Measurements from ENCODE around the gene DIS3L. TPM values are rescaled to one million over a fixed set of nuclear protein-coding genes. Genes with fewer than 3 reads are reported as not detected.
"Not testable (repeated sequence)": the region's sequence is repeated elsewhere in the genome, so short reads cannot be mapped to it uniquely, and the experiment has no call there.

Gene DIS3L
- total and polyA plus RNA-seq, 2 of the 13 experiments (the other 11 are each of a cell fraction or from before 2014, with no cell fraction given), result 21.0 to 50.5 TPM

DNA sequence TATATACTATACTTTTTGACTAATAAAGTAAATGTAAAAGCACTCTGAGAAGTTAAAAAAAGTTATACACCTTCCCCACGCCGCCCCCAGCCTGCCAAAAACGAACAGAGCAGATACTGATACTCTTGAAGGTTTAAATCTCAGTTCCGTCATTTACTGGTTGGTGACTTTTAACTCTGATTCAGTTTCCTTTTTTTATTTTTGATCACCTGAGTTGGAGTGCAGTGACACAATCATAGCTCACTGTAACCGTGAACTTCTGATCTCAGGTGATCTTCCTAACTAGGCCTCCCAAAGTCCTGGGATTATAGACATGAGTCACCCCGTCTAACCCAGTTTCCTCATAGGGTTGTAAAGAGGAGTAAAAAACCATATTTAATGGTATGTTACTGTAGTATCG is 66.4 kb downstream of the DIS3L start (continued):
- TF ChIP-seq SAP130 (CRISPR knock-in tag; IDR thresholded peaks at IDR 0.05; ENCODE audit: low read depth) (peak; percentile 39; the same call in 1 of the 2 replicates), LCORL (IDR thresholded peaks at IDR 0.05) (no peak), LCORL (CRISPR knock-in tag; IDR thresholded peaks at IDR 0.05) (0 out of 2 replicates have a peak, but pooled peaks have one; percentile 38), PREB (CRISPR knock-in tag; IDR thresholded peaks at IDR 0.05) (no peak)

DNA sequence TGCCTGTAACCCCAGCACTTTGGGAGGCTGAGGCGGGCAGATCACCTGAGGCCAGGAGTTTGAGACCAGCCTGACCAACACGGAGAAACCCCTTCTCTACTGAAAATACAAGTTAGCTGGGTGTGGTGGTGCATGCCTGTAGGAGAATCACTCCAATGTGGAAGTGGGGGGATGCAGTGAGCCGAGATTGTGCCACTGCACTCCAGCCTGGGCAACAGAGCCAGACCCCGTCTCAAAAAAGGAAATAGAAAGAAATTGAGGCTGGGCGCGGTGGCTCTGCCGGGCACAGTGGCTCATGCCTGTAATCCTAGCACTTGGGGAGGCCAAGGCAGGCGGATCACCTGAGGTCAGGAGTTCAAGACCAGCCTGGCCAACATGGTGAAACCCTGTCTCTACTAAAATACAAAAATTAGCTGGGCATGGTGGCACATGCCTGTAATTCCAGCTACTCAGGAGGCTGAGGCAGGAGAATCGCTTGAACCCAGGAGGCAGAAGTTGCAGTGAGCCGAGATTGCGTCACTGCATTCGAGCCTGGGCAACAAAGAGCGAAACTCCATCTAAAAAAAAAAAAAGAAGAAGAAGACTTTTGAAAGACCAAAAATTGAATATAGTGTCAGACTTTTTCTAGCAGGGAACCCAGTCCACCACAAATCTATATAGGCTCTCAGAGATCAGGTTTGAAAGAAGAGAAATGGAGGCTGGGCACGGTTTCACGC is 68.5 kb downstream of the DIS3L start:
- in situ Hi-C loops (cut with HindIII; ENCODE audit: extremely low pct_ligation_motif_present, low pct_unique_long_range_greater_than_20kb); BruUV-seq (replicated peaks); H3K4me2 ChIP-seq (ENCODE audit: low read depth, low read length); H2AFZ ChIP-seq (ENCODE audit: low read length); H3K36me3 ChIP-seq (replicated peaks in 1 of 2; ENCODE audit: control insufficient read depth in 1 of 2, insufficient read depth in 2 of 2, low read length in 2 of 2); H4K20me1 ChIP-seq (ENCODE audit: insufficient read depth, low read length); ATAC-seq; POLR2A ChIA-PET; CTCF ChIA-PET (ENCODE audit: low intra/inter-chr PET ratio, low total read pairs); H3K27ac ChIP-seq (ENCODE audit: extremely low read length, insufficient read depth, low read length); H3K9ac ChIP-seq (ENCODE audit: insufficient read depth, low read depth, low read length); H3K79me2 ChIP-seq (ENCODE audit: insufficient read depth, low read length); H3K9me3 ChIP-seq (ENCODE audit: low read length); FAIRE-seq; H3K27me3 ChIP-seq (ENCODE audit: control insufficient read depth in 1 of 2, insufficient read depth in 2 of 2, low read length in 2 of 2); DNase-seq (ENCODE audit: low spot score); H3K4me3 ChIP-seq (replicated peaks in 1 of 3; ENCODE audit: insufficient read depth in 1 of 3, low read depth in 2 of 3, low read length in 3 of 3); intact Hi-C loops (cut with micrococcal nuclease; ENCODE audit: unreplicated experiment); TF ChIP-seq ATF7 (CRISPR knock-in tag; IDR thresholded peaks at IDR 0.05): not testable (repeated sequence)
- H3K4me1 ChIP-seq (ENCODE audit: insufficient read depth, low read length), result peaks cover 24% of the 10 kb centered on the region
- 47% methylated on average over 15 of the region's 15 CpGs for WGBS (ENCODE audit: low lambda C conversion rate)
- peak; percentile 60 for TF ChIP-seq TEAD3 (CRISPR knock-in tag; optimal IDR thresholded peaks at IDR 0.05; ENCODE audit: borderline replicate concordance)
- TF ChIP-seq ATF7 (IDR thresholded peaks at IDR 0.05), result peak; percentile 52
- TF ChIP-seq, protein P1, sequence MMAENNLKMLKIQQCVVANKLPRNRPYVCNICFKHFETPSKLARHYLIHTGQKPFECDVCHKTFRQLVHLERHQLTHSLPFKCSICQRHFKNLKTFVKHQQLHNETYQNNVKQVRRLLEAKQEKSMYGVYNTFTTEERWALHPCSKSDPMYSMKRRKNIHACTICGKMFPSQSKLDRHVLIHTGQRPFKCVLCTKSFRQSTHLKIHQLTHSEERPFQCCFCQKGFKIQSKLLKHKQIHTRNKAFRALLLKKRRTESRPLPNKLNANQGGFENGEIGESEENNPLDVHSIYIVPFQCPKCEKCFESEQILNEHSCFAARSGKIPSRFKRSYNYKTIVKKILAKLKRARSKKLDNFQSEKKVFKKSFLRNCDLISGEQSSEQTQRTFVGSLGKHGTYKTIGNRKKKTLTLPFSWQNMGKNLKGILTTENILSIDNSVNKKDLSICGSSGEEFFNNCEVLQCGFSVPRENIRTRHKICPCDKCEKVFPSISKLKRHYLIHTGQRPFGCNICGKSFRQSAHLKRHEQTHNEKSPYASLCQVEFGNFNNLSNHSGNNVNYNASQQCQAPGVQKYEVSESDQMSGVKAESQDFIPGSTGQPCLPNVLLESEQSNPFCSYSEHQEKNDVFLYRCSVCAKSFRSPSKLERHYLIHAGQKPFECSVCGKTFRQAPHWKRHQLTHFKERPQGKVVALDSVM (CRISPR knock-in tag; IDR thresholded peaks at IDR 0.05), result peak; percentile 91
- TF ChIP-seq CEBPG (CRISPR knock-in tag; IDR thresholded peaks at IDR 0.05), result peak; percentile 63
- TF ChIP-seq ZMYM3 (CRISPR knock-in tag; IDR thresholded peaks at IDR 0.05), result peak; percentile 45; the same call in 1 of the 2 replicates

Measured in HepG2 (cell line).